ENCODE data around the gene CBX1.

DNA sequence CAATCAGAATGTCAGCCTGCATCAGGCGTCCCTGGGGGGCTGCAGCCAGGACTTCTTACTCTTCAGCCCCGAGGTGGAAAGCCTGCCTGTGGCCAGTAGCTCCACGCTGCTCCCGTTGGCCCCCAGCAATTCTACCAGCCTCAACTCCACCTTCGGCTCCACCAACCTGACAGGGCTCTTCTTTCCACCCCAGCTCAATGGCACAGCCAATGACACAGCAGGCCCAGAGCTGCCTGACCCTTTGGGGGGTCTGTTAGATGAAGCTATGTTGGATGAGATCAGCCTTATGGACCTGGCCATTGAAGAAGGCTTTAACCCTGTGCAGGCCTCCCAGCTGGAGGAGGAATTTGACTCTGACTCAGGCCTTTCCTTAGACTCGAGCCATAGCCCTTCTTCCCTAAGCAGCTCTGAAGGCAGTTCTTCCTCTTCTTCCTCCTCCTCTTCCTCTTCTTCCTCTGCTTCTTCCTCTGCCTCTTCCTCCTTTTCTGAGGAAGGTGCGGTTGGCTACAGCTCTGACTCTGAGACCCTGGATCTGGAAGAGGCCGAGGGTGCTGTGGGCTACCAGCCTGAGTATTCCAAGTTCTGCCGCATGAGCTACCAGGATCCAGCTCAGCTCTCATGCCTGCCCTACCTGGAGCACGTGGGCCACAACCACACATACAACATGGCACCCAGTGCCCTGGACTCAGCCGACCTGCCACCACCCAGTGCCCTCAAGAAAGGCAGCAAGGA, 42.7 kb downstream of the CBX1 start:
- TF ChIP-seq, protein P1, sequence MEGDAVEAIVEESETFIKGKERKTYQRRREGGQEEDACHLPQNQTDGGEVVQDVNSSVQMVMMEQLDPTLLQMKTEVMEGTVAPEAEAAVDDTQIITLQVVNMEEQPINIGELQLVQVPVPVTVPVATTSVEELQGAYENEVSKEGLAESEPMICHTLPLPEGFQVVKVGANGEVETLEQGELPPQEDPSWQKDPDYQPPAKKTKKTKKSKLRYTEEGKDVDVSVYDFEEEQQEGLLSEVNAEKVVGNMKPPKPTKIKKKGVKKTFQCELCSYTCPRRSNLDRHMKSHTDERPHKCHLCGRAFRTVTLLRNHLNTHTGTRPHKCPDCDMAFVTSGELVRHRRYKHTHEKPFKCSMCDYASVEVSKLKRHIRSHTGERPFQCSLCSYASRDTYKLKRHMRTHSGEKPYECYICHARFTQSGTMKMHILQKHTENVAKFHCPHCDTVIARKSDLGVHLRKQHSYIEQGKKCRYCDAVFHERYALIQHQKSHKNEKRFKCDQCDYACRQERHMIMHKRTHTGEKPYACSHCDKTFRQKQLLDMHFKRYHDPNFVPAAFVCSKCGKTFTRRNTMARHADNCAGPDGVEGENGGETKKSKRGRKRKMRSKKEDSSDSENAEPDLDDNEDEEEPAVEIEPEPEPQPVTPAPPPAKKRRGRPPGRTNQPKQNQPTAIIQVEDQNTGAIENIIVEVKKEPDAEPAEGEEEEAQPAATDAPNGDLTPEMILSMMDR (optimal IDR thresholded peaks at IDR 0.05 in 1 of 3, IDR thresholded peaks at IDR 0.05 in 1 of 3, conservative IDR thresholded peaks at IDR 0.05 in 1 of 3; ENCODE audit: extremely low read depth in 1 of 3, insufficient read depth in 2 of 3, low read length in 3 of 3) = no peak
- no peak for TF ChIP-seq EZH2 (IDR thresholded peaks at IDR 0.05; ENCODE audit: low read length)
